PFSK-1 (cell line): ENCODE measurements around the gene PTPRO.

Experiments used
- FOXP2 ChIP-seq: optimal IDR thresholded peaks from 2 replicates; pipeline ENCODE3; 2011; ENCODE audit warnings: borderline replicate concordance, control low read depth, inconsistent platforms; ENCODE audit not compliant: insufficient read depth; ENCODE audit errors: extremely low read length, extremely low read depth
- POLR2AphosphoS5 ChIP-seq: IDR thresholded peaks from 2 replicates; pipeline ENCODE4 v1.6.1; 2012; ENCODE audit warnings: low read depth, mild to moderate bottlenecking, control low read depth, low read length, moderate library complexity
- REST ChIP-seq, 2 experiments: IDR thresholded peaks; 2 replicates each; pipeline versions ENCODE4 v1.6.1 to v1.8.0; 2011 to 2012; ENCODE audit warnings: low read depth in 2 of 2, low read length in 2 of 2, control low read depth in 1 of 2, inconsistent platforms in 1 of 2, mild to moderate bottlenecking in 1 of 2, moderate library complexity in 1 of 2; ENCODE audit not compliant: insufficient read depth in 1 of 2
- SIN3A ChIP-seq: IDR thresholded peaks from 2 replicates; pipeline ENCODE4 v1.6.1; 2012; ENCODE audit warnings: mild to moderate bottlenecking, low read length, moderate library complexity, borderline replicate concordance; ENCODE audit not compliant: insufficient read depth
- TAF1 ChIP-seq: IDR thresholded peaks from 2 replicates; pipeline ENCODE4 v1.6.1; 2012; ENCODE audit warnings: low read length, control low read depth, borderline replicate concordance; ENCODE audit not compliant: insufficient read depth

PTPRO gene

GRCh38 chr12:15458008-15458407 is 135.7 kb downstream of the PTPRO start:
- TF ChIP-seq FOXP2, result no peak
- TF ChIP-seq TAF1, result no peak
- TF ChIP-seq POLR2AphosphoS5, result no peak
- TF ChIP-seq REST (IDR thresholded peaks at IDR 0.05; ENCODE audit: insufficient read depth in 1 of 2, low read depth in 2 of 2, low read length in 2 of 2), result no peak
- TF ChIP-seq SIN3A, result no peak

- TF ChIP-seq FOXP2 (no peak), SIN3A (no peak), POLR2AphosphoS5 (no peak), TAF1 (no peak), REST (IDR thresholded peaks at IDR 0.05; ENCODE audit: insufficient read depth in 1 of 2, low read depth in 2 of 2, low read length in 2 of 2) (no peak)
These were observed 146.6 kb downstream of the PTPRO start for GRCh38 chr12:15468911-15469310.

GRCh38 chr12:15469356-15469755 is 147.0 kb downstream of the PTPRO start:
- TF ChIP-seq POLR2AphosphoS5 (no peak), SIN3A (no peak), FOXP2 (no peak), TAF1 (no peak), REST (IDR thresholded peaks at IDR 0.05; ENCODE audit: insufficient read depth in 1 of 2, low read depth in 2 of 2, low read length in 2 of 2) (no peak)

- TF ChIP-seq SIN3A (no peak), FOXP2 (no peak), REST (IDR thresholded peaks at IDR 0.05; ENCODE audit: insufficient read depth in 1 of 2, low read depth in 2 of 2, low read length in 2 of 2) (no peak), TAF1 (no peak), POLR2AphosphoS5 (no peak)
These were observed 149.7 kb downstream of the PTPRO start for GRCh38 chr12:15472036-15472435.

GRCh38 chr12:15474766-15475165 is 152.5 kb downstream of the PTPRO start:
- TF ChIP-seq SIN3A (no peak), FOXP2 (no peak), TAF1 (no peak), REST (IDR thresholded peaks at IDR 0.05; ENCODE audit: insufficient read depth in 1 of 2, low read depth in 2 of 2, low read length in 2 of 2) (no peak; a peak in 1 of 4 replicates), POLR2AphosphoS5 (no peak)
